Uterus (tissue), 2 donors: ENCODE measurements around the gene MTNR1A.
"Not testable (repeated sequence)": the region's sequence is repeated elsewhere in the genome, so short reads cannot be mapped to it uniquely, and the experiment has no call there.

Experiments
- CTCF ChIP-seq, 4 experiments: fragments of 200-600 bp in 2 of 4; fragments of 450-650 bp in 2 of 4; sonication (generic) in 2 of 4; IDR thresholded peaks; one replicate each; pipeline ENCODE4 v1.5.1; 2016 to 2019; ENCODE audit warnings: antibody characterized with exemption in 4 of 4, mild to moderate bottlenecking in 2 of 4, moderate library complexity in 1 of 4
- POLR2A ChIP-seq, 2 donors: fragments of 450-650 bp; IDR thresholded peaks; one replicate each; pipeline ENCODE4 v1.6.1; 2016; ENCODE audit warnings: antibody characterized with exemption in 2 of 2, mild to moderate bottlenecking in 1 of 2, moderate library complexity in 1 of 2

- TF ChIP-seq CTCF, POLR2A (IDR thresholded peaks at IDR 0.05): not testable (repeated sequence)
Observed at GRCh38 chr4:186523927-186524326, 31.4 kb downstream of the MTNR1A start.
